HG03196 (cell line): Measurements from ENCODE around the gene KCNMB2.

ENCODE experiments used
- ATAC-seq: cut with Tn5 transposase; IDR thresholded peaks from one replicate; pipeline ENCODE4 v1.9.1; 2021; ENCODE audit not compliant: unreplicated experiment

KCNMB2 gene

GRCh38 chr3:178749471-178749870 lies 213.2 kb downstream of the KCNMB2 start:
- no peak for ATAC-seq

GRCh38 chr3:178750639-178751300 lies 214.5 kb downstream of the KCNMB2 start:
- no peak for ATAC-seq

- ATAC-seq = no peak
These were observed 216.6 kb downstream of the KCNMB2 start for GRCh38 chr3:178752843-178753242.

GRCh38 chr3:178754852-178755510 lies 218.7 kb downstream of the KCNMB2 start:
- no peak for ATAC-seq

GRCh38 chr3:178761024-178761423 lies 224.8 kb downstream of the KCNMB2 start:
- no peak for ATAC-seq

- ATAC-seq = no peak
These were observed 225.2 kb downstream of the KCNMB2 start for GRCh38 chr3:178761461-178761860.

GRCh38 chr3:178762385-178762784 lies 226.1 kb downstream of the KCNMB2 start:
- no peak for ATAC-seq

GRCh38 chr3:178765472-178765871 lies 229.2 kb downstream of the KCNMB2 start:
- no peak for ATAC-seq

GRCh38 chr3:178767581-178767980 lies 231.3 kb downstream of the KCNMB2 start:
- ATAC-seq = no peak

- ATAC-seq = peak; percentile 64
These were observed 232.0 kb downstream of the KCNMB2 start for GRCh38 chr3:178768072-178768864.

- no peak for ATAC-seq
These were observed 235.3 kb downstream of the KCNMB2 start for GRCh38 chr3:178771511-178771910.

GRCh38 chr3:178772746-178773145 lies 236.5 kb downstream of the KCNMB2 start:
- no peak for ATAC-seq

- ATAC-seq = no peak
These were observed 237.1 kb downstream of the KCNMB2 start for GRCh38 chr3:178773358-178773757.

GRCh38 chr3:178777718-178778411 lies 241.6 kb downstream of the KCNMB2 start:
- peak; percentile 67 for ATAC-seq

GRCh38 chr3:178778589-178778988 lies 242.4 kb downstream of the KCNMB2 start:
- no peak for ATAC-seq

GRCh38 chr3:178785961-178786360 lies 249.7 kb downstream of the KCNMB2 start:
- ATAC-seq = no peak

GRCh38 chr3:178787960-178788359 lies 251.7 kb downstream of the KCNMB2 start:
- ATAC-seq = no peak

GRCh38 chr3:178794711-178795110 lies 258.5 kb downstream of the KCNMB2 start:
- ATAC-seq = no peak

GRCh38 chr3:178795349-178795748 lies 259.1 kb downstream of the KCNMB2 start:
- no peak for ATAC-seq

GRCh38 chr3:178802259-178802658 lies 266.0 kb downstream of the KCNMB2 start:
- no peak for ATAC-seq

- no peak for ATAC-seq
These were observed 266.9 kb downstream of the KCNMB2 start for GRCh38 chr3:178802993-178803693.
